GM19193 (cell line): ENCODE results near the gene ADARB2.

Source experiments
- POLR2A ChIP-seq: IDR thresholded peaks from 4 replicates; pipeline ENCODE4 v1.6.1; 2011; ENCODE audit not compliant: insufficient read depth, insufficient read length; ENCODE audit errors: extremely low read depth

ADARB2 gene

DNA sequence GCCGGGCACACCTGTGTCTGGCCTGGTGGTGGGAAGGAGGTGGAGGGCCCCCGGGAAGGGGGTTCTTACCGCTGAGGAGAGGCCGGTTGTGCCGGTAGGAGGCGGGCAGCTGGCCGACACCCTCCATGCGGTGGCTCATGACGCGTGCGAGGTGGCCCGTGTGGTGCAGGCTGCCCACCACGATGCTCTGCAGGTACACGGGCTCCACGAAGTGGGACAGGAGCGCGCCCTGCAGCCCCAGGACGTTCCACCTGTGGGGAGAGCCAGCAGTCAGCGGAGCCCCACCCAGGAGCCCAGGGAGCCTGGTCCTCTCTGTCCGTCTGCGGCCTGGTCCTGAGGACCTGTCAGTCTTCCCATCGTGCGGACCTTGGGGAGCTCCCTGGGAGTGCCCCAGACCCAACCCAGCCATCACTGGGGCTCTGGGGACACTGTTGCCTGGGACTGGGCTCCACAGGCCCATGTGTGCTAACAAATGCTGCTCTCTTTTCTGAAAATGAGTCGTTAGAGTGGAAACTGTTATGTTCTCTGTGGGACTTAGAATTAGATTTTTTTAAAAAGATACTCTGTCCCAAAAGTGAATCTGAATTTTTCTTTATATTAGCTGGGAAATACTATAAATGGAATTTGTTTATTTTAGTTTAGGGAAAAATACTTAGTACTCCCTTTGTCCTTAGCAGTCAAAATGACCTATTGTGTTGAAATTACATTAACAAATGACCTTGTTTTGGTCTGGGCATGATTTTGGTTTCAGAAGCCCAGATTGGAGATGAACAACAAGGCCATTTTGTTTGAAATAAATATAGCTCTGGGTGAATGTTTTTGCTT, 537.2 kb downstream of the ADARB2 start:
- no peak for TF ChIP-seq POLR2A

DNA sequence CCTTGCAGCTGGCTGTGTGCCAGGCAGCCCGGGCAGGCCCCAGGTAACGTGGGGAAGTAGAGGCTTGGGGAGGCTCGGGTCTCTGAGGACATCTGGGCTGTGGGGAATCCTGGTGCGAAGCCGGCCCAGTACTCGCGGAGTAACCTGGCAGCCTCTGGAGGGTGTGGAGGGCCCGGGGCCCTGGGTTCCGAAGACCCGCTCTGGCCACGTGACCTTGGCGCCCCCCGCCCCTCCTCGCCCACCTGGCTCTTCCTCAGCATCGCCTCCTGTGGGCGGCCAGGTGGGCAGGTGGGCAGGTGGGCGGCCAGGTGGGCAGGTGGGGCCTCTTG, 538.0 kb downstream of the ADARB2 start:
- no peak for TF ChIP-seq POLR2A

DNA sequence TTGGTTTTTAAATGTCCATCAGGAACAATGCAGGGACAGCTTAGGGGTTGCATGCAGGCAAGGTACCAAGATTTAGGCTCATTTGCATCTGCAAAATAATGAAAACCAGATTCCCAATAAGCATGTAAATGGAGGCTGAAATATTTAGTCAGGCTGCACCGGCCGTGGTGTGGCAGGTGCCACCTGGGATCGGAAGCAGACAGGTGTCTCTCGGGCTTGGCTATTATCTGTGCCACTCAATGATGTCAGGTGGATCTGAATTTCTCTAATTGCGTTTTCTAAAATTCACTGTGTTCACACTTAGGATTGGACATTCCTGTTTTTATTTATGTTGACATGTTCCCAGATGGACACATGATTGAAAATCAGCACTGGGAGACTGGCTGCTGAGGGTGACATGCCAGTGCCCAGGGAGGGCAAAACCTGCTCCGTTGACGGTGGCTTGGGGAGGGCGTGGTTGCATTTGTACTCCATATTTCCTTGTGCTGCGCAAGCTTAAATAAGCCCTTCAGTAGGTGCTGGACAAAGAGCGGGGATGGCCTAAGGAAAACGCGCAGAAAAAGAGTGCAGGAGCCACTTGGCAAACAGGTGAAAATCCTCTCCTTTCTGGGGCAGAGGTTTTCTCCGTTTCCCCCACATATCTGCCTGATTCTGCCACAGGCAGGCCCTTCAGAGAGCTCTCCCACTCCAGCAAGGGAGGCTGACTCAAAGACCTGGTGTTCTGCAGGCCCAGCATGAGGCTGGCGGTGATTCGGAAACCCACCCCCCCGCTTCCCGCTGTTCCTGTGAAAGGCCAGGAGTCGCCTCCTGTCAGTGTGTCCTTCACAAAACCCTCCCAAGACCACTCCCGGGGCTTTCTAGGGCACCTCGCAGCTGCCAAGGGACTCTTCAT, 538.6 kb downstream of the ADARB2 start:
- no peak for TF ChIP-seq POLR2A

DNA sequence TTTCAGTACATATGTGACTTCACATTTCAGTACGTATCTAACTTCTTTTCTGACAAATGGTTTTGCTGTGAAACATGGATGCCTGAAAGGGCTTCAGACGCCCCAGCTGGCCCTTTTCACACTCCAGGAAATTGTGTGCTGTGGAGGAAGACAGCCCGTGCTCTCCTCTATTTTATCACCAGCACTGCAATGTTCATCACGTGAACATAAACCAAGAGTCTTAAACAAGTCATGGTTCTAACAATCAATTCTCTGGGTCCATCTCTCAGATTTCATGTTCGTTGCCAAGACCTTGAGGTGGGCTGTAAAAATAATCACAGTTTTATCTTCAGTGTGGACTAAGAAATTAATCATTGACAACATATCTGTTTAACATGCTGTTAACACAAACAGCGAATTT, 539.9 kb downstream of the ADARB2 start:
- no peak for TF ChIP-seq POLR2A

DNA sequence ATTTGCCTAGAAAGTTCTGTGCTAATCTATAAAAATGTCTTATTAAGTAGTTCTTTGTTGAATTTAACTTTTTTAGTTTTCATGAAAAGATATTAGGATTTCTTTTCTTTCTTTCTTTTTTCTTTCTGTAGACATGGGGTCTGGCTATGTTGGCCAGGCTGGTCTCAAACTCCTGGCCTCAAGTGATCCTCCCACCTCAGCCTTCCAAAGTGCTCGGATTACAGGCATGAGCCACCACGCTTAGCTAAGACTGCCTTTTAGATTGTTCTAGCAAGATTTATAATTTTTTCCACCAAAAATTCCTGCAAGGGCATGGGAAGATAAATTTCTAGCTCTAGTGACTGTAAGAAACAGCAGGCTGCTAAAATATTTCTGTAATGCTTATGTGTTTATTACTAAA, 540.7 kb downstream of the ADARB2 start:
- no peak for TF ChIP-seq POLR2A

DNA sequence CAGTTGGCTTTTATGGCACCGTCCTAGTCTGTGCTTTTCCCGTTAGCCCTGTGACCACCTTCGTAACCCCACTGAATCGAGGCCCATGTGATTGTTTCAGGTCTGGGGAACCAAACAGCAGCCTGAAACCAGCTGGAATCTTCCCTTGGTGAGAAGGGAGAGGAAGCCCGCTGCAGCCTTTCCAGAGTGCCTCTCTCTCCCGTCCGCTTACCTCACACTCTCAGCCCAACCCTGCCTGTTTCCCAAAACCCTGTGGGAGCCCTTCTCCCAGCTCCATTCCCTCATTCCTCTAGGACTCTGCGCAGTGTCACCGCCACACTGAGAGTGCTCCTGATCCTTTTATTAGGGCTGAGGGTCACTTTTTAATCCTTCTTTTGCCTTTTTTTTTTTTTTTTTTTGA, 541.5 kb downstream of the ADARB2 start:
- no peak for TF ChIP-seq POLR2A

DNA sequence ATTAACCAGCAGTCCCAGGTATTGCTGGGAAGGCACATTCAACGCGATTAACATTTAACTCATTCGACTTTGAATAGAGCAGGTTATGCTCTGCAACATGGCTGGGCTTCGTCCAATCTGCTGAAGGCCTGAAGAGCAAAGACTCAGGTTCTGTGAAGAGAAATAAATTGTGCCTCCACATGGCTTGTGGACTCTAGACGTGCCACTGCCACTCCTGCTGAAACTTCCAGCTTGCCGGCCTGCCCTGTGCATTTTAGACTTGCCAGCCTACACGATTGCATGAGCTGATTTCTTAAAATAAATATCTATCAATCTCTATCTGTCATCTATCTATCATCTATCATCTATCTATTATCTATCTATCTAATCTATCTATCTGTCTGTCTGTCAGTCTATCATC, 543.2 kb downstream of the ADARB2 start:
- no peak for TF ChIP-seq POLR2A

DNA sequence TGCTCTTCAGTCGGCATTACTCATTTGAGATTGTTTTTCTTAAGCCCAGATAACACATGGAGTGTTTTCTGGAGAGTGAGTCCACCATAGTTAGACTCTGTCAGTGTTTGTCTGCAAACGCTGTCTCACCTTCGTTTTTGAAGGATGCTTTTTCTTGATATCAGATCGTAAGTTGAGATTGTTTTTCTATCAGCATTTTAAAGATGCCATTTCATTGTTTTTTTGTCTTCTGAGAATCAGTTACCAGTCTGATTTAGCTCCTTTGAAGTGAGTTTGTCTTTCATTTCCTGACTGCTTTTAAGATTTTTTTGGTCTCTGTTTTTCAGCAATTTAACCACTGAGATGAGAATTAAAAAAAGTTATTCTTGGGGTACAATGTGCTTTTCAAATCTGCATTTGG, 543.8 kb downstream of the ADARB2 start:
- no peak for TF ChIP-seq POLR2A

DNA sequence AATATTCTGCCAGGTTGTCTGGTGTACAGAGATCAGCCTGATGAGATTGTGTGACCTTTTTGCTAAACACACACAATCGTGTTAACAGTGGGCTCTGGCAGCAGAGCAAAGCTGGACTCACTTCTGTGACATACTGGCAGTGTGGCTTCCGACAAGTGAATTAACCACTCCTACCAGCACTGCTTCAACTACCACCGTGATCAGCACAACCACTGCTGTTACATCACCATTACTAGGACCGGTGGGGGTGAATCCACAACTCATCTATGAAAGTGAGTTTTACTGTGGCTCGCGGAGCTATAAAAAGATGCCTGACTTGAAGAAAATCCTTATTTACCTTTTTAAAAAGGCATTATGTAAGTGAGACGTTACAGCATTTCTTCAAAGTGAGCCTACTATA, 545.6 kb downstream of the ADARB2 start:
- TF ChIP-seq POLR2A = no peak

DNA sequence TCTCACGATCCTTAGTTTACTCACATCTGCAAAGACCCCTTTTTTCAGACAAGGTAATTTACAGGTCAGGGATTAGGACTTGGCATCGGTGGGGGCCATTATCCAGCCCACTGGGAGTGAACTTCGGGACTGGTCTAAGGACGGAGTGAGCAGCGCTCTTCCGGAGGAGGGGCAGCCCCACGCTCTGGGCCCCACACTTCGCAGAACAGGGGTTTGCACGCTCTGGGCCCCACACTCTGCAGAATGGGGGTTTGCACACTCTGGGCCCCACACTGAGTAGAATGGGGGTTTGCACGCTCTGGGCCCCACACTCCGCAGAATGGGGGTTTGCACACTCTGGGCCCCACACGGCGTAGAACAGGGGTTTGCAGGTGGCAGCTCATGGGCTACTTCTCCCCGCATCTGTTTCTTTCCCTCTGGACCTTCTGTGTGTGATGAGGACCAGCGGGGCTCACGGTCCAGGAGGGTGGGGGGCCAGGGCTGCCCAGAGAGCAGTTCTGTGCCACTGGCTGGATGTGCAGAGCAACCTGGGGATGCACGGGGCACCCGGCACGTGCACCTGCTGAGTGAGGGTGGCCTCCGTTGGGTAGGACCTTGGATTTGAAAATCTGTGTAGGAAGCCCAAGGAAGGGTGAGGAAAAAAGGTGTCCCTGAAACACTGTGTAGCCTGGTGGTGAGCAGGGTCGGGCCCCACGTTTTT, 546.4 kb downstream of the ADARB2 start:
- no peak for TF ChIP-seq POLR2A

DNA sequence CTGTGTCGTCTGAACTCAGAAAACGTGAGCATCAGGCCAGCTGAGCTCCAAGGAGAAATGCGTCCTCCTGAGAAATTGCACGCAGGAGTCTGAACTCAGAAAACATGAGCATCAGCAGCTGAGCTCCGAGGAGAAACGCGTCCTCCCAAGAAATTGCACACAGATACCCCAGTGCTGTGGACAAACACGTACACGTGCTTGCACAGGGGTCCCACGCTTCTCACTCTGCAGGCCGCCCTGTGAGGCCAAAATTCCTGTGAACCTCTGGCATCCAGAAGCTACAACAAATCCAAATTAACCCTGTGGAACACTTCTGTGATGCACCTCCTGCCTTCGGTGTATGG, 547.3 kb downstream of the ADARB2 start:
- TF ChIP-seq POLR2A = no peak

DNA sequence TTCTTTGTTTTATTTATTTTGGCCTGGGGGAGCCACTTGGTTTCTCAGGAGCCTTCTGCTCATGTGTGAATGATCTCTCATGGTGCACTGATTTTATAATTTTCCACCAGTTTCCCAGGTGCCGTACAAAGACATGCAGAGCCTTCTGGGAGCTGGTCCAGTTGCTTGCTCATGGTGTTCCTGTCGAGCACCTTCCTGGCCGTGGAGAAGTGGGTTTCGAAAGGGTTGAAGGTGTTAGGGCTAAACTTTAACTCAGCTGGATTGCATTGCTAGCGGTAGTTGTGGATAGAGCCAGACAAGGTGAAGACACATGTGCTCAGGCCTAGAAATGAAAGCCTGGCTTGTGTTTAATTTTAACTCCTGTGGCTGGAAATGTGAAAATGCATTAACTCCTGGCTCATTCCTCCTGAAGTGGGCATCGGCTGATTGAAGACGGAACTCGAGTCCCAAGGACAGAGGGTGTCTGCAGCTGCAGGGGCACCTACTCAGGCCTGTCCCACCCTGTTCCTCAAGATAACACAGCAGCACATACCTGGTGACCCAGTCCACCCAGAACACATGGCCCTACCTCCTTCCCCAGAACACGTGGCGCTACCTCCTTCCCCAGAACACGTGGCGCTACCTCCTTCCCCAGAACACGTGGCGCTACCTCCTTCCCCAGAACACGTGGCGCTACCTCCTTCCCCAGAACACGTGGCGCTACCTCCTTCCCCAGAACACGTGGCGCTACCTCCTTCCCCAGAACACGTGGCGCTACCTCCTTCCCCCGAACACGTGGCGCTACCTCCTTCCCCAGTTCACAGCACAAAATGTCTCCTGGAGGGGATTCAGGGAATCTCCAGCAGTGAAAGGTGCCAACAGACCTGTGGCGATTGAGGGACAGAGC, 547.9 kb downstream of the ADARB2 start:
- no peak for TF ChIP-seq POLR2A

DNA sequence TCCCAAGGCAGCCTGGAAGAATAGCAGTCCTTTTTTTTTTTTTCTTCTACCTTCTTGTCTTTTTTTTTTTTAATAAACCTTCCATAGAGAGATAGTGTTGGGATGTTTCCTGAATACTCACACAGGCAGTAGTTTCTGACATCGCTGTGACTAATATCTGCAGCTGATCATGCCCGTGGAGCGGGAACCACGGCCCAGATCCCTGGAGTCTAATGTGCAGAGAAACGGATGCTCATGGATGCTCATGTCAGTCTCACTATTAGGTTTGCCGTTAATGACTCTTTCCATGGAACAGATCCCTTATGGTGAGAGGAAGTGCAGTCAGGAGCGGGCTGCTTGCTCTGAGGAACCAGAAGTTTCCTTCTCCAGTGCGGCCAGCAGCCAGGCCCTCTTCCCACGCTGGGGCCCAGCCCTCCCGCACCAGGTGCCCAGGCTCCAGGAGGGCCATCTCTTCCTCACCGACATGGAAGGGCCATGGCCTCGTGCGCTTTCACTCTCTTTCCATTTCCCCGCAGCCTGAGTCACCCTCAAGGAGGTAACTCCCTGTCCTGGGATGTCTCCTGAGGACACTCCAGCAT, 548.7 kb downstream of the ADARB2 start:
- no peak for TF ChIP-seq POLR2A

DNA sequence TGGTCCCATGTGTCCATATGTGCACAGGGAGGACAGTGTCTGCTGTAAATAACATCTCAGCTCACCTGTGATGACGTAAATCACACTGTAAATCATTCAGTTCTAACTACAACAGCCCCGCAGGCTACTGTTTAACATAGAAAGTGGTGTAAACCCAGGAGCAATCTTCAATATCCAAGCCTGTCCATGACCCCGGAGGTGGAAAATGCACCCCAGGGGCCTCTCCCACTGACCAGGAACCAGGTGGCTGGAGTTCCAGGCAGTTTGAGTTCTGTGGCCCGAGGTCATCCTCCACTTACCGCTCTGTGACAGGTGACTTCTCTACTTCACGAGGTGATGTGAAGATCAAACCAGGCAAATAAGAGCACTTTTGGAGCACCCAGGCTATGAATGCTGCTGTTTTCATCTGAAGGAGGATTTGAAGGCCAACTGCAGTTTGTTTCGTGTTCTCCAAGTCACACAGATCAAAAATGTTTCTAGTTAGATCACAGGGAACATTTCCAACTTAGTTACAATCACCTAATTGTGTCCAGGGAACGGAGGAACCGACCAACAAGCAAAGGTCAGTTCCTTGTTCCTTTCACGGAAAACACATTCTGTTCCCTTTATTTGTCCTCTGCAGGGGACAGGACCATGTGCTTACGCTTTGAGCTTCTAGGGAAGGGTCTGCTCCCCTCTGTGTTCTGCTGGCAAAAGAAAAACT, 549.3 kb downstream of the ADARB2 start:
- no peak for TF ChIP-seq POLR2A
